VCaP (cell line): Measurements from ENCODE around the gene FIGLA.
"Not testable (repeated sequence)": the region's sequence is repeated elsewhere in the genome, so short reads cannot be mapped to it uniquely, and the experiment has no call there.

ENCODE experiments used
- H3K27ac ChIP-seq: fragments of 450-650 bp; 2 replicates; pipeline ENCODE4 v1.5.1; 2017
- TF ChIP-seq, protein P1 (sequence below): fragments of 450-650 bp; conservative IDR thresholded peaks from 2 replicates; pipeline ENCODE4 v1.5.1; 2017; ENCODE audit warnings: mild to moderate bottlenecking, moderate library complexity

FIGLA gene

DNA sequence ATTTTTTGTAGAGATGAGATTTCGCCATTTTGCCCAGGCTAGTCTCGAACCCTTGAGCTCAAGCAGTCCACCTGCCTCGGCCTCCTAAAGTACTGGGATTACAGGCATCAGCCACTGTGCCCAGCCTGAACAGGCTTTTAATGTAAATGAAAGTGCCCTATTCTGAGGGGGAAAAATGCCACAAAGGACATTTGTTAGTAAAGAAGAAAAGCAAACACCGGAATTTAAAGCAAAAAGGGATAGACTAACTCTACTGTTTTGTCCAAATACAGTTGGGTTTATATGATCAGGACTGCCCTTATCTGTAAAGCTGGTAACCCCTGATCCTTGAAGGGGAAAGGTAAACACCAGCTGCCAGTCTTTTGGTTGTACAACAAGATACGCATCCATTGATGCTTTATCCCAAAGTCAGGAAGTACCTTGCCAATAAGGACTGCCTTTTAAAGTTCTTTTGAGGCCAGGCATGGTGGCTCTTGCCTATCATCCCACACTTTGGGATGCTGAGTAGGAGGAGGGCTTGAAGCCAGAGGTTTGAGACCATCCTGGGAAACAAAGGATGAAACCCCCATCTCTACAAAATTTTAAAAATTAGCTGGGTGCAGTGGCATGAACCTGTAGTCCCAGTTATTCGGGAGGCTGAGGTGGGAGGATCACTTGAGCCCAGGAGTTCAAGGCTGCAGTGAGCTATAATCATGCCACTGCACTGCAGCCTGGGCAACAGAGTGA is 16.8 kb upstream of the FIGLA start:
- no peak overlapping the region for H3K27ac ChIP-seq

DNA sequence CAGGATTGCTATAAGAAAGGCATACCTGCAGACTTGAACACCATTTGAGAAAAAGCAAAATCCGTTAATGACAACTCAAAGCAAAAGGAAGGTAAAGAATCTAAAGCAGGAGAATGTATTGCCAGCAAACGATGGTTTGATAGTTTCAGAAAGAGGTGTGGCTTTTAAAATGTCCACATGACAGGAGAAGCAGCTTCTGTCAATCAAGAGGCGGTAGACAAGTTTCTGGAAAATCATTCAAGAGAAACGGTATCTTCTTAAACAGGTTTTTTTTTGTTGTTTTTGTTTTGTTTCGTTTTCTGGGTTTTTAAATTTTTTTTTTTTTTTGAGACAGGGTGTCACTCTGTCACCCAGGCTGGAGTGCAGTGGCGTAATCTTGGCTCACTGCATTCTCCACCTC is 16.2 kb upstream of the FIGLA start:
- TF ChIP-seq, protein P1, sequence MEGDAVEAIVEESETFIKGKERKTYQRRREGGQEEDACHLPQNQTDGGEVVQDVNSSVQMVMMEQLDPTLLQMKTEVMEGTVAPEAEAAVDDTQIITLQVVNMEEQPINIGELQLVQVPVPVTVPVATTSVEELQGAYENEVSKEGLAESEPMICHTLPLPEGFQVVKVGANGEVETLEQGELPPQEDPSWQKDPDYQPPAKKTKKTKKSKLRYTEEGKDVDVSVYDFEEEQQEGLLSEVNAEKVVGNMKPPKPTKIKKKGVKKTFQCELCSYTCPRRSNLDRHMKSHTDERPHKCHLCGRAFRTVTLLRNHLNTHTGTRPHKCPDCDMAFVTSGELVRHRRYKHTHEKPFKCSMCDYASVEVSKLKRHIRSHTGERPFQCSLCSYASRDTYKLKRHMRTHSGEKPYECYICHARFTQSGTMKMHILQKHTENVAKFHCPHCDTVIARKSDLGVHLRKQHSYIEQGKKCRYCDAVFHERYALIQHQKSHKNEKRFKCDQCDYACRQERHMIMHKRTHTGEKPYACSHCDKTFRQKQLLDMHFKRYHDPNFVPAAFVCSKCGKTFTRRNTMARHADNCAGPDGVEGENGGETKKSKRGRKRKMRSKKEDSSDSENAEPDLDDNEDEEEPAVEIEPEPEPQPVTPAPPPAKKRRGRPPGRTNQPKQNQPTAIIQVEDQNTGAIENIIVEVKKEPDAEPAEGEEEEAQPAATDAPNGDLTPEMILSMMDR: no peak
- H3K27ac ChIP-seq: no peak overlapping the region

More for the DNA sequence above, 16.8 kb upstream of the FIGLA start:
- TF ChIP-seq, protein P1: no peak

GRCh38 chr2:70806013-70806412 is 15.6 kb upstream of the FIGLA start:
- no peak overlapping the region for H3K27ac ChIP-seq
- TF ChIP-seq, protein P1: no peak

DNA sequence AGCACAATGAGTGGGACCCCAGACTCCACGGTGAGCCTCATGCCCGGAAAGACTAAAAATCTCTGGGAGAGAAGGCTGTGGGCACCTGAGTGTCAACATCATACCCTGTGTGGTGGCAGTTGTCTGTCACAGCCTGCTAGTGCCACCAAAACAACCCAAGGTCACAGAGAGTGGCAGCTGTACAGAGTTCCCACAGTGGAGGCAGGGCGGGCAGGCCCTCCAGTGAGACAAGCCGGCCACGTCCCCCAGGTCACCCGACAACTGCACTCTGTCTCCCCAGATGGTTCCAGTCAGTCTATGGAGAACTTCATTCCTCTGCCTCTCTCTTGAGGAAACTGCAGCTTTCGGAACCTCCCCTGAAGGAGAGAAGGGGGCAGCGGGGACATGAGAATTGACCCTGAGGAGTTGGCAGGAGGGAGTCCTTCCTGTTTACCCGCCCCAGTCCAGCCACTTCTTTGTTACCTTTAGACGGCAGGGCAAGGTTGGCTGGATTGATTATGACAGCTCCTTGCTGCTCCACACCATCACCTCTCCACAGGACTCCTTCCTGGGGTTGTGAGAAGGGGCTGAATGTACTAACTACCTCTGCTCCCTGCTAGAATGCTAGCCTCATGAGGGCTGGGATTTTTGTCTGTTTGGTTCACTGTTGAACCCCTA is 11.3 kb upstream of the FIGLA start:
- H3K27ac ChIP-seq: no peak overlapping the region
- TF ChIP-seq, protein P1: no peak

GRCh38 chr2:70799706-70800105 is 9.3 kb upstream of the FIGLA start:
- TF ChIP-seq, protein P1: no peak
- no peak overlapping the region for H3K27ac ChIP-seq

DNA sequence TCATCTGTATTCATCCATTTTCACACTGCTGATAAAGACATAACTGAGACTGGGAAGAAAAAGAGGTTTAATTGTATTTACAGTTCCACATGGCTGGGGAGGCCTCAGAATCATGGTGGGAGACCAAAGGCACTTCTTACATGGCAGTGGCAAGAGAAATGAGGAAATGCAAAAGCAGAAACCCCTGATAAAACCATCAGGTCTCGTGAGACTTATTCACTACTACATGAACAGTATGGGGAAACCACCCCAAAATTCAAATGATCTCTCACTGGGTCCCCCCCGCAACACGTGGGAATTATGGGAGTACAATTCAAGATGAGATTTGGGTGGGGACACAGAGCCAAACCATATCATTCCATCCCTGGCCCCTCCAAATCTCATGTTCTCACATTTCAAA is 7.6 kb upstream of the FIGLA start:
- H3K27ac ChIP-seq: not testable (repeated sequence)

GRCh38 chr2:70797506-70797905 is 7.1 kb upstream of the FIGLA start:
- no peak overlapping the region for H3K27ac ChIP-seq
- TF ChIP-seq, protein P1: no peak

DNA sequence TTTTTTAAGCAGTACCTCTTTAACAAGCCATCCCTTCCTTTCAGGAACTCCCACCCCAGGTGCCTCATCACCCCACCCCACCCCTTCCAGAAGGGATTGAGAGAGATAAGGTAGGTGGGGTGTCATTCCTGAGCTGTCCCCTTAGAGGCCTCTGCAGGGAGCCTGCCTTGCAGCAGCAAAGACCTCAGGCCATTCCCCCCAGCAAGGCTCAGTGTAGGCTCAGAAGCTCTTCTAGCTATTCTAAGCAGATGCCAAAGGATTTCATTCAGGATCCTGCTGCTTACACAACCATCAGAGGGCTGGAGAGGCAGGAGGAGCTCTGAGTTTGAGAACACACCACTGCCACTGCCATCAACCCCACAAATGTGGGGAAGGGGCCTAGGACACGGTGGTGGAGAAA is 5.8 kb upstream of the FIGLA start:
- H3K27ac ChIP-seq: no peak overlapping the region
- TF ChIP-seq, protein P1: no peak
